GM19035 (cell line): ENCODE data around the gene DLG1.
A peak's percentile ranks its signal among the peaks of the same experiment; 100 is the strongest.
"Not testable (repeated sequence)": the region's sequence is repeated elsewhere in the genome, so short reads cannot be mapped to it uniquely, and the experiment has no call there.

ENCODE experiments used
- ATAC-seq: cut with Tn5 transposase; IDR thresholded peaks from one replicate; pipeline ENCODE4 v1.9.1; 2021; ENCODE audit not compliant: unreplicated experiment

DLG1 gene

DNA sequence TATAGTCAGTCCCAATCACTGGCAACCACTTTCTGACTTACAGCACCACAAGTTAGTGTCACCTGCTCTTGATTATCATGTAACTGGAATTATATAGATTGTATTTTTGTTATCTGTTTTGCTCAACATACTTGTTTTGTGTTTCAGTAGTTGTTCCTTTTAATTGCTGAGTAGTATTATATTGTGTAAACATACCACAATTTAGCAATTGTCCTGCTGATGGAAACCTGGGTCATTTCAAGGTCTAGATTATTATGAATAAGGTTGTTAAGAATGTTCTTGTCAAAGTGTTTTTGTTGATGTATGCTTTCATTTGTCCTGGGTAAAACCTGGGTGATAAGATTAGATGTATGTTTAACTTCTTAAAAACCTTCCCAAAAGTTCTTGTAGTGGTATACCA is 186.7 kb downstream of the DLG1 start:
- ATAC-seq = no peak

DNA sequence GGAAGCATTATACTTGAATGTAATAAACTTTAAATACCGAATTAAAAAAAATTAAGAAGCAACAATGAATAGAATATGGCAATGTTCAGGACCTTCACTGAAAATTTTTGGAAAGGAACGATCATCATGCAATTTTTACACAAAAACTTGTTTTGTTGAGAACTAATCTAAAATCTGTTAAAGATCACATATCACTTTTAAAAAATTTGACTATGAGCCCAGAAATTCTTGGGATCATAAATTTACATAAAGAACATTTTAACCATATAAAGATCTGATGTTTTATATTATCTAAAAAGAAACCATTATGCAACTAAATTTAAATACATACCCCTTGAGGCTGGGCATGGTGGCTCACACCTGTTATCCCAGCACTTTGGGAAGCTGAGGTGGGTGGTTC is 192.6 kb downstream of the DLG1 start:
- no peak for ATAC-seq

DNA sequence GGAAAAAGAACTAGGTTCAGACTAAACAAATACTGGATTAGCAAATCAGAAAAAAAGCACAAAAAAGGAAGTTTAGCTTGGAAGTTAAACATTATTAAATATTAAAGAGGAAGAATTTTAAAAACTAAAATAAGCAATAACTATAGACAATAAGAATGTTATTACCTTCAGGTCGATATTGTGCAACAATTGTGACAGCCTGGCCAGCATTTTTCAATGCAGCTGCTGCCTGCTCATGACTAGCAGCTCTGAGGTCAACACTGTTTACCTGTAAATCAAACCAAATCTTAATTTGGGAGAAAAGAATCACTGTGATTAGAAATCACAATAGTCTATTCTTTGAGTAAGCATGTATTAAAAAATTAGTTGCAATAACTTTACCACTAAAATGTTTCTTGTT is 193.7 kb downstream of the DLG1 start:
- ATAC-seq = no peak

- no peak for ATAC-seq
These were observed 194.6 kb downstream of the DLG1 start for GRCh38 chr3:197103766-197104165.

GRCh38 chr3:197093871-197094270 is 204.5 kb downstream of the DLG1 start:
- ATAC-seq = no peak

DNA sequence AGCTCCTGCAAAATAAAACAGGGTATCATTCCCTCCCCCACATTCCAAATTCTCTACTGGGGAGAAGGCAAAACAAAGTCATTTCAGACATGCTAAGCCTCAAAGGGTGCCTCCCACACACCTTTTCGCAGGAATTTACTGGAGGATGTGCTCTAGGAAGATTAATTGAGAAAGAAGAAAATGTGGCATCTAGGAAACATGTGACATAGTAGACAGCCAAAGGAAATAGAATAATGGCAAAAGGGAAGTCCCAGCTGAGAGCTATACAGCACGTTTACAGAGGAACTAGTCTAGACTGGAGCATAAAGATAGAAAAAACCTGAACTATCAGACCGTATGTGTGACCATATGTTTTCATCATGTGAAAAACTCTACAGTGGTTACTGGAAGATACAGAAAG is 210.0 kb downstream of the DLG1 start:
- no peak for ATAC-seq

- no peak for ATAC-seq
These were observed 213.3 kb downstream of the DLG1 start for GRCh38 chr3:197085137-197085536.

- ATAC-seq = no peak
These were observed 214.9 kb downstream of the DLG1 start for GRCh38 chr3:197083486-197083885.

DNA sequence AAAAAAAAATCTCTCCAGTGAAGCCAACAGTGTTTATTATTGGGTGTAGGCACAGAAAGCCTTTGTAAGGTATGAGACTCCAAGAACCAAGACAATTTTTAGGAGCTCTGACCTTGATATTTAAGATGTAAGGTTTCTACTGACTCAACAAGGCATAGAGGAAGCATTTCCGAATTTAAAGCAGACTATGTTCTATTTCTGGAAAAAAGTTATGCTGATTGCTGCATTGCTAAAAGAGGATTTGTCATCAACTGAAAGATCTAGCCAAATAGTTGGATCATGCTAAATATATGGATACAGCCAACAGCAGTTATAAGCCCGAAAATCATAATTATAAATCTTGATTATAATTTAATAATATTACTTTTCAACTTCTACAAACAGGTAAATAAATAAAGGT is 215.5 kb downstream of the DLG1 start:
- no peak for ATAC-seq

DNA sequence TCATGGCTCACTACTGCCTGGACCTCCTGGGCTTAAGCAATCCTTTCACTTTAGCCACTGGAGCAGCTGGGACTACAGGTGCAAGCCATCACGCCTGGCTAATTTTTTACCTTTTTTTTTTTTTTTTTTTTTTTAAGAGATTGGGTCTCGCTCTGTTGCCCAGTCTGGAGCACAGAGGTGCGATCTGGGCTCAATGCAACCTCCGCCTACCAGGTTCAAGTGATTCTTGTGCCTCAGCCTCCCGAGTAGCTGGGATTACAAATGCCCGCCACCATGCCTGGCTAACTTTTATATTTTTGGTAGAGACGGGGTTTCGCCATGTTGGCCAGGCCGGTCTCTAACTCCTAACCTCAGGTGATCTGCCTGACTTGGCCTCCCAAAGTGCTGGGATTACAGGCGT is 218.1 kb downstream of the DLG1 start:
- ATAC-seq = no peak

DNA sequence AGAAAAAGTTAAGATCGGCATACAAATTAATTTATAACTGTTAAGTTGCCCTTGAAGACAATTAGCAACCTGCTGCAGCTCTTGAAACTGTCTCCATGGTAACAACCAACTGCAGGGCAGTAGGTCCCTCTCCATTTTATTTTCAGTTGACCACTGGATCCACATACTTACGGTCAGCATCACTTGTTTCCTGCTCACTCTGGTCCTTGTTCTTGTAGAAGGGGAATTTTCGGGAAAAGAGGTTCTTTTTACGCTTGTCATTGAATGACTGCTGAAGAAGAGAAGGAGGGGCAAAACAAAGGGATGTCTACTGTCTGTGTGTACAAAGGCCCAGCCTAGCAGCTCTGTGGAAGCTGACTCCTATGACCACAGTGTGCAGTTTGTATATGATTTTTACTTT is 222.0 kb downstream of the DLG1 start:
- no peak for ATAC-seq

DNA sequence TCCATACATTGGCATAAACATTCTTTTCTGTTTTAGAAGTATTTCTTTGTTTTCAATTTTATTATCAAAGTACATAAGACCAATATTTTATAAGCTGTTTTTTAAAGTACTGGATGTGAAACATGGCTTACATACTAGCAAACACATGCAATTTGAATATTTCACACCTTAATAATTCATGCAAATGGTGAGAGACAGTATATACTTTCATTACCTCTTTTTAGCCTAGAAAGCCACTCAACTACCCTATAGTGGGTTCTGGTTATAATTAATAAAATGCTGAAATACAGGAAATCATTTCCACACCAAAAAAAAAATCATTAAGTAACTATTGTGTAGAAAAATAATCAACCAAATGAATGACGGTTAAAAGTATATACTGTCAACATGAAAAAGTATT is 230.3 kb downstream of the DLG1 start:
- no peak for ATAC-seq

- ATAC-seq = no peak
These were observed 233.6 kb downstream of the DLG1 start for GRCh38 chr3:197064771-197065170.

GRCh38 chr3:197062446-197062845 is 236.0 kb downstream of the DLG1 start:
- ATAC-seq = no peak

- ATAC-seq = not testable (repeated sequence)
These were observed 246.8 kb downstream of the DLG1 start for GRCh38 chr3:197051637-197052036.

DNA sequence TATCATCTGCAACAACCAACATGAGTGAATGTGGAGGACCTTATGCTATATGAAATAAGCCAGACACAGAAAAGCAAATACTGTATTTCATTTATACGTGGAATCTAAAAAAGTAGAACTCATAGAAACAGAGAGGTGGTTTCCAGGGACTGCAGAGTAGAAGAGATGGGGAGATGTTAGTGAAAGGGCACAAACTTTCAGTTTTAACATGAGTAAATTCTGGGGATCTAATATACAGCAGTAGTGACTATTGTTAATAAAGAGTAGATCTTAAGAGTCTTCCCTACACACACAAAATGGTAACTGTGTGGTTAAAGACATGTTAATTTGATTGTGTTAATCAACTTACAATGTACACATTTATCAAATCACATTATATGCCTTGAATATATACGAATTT is 247.9 kb downstream of the DLG1 start:
- peak; percentile 54 for ATAC-seq

- ATAC-seq = no peak
These were observed 255.9 kb downstream of the DLG1 start for GRCh38 chr3:197042539-197042938.

- ATAC-seq = no peak
These were observed 256.4 kb downstream of the DLG1 start for GRCh38 chr3:197041875-197042488.

- no peak for ATAC-seq
These were observed 257.8 kb downstream of the DLG1 start for GRCh38 chr3:197040658-197041057.

- ATAC-seq = no peak
These were observed 259.5 kb downstream of the DLG1 start for GRCh38 chr3:197038679-197039462.

DNA sequence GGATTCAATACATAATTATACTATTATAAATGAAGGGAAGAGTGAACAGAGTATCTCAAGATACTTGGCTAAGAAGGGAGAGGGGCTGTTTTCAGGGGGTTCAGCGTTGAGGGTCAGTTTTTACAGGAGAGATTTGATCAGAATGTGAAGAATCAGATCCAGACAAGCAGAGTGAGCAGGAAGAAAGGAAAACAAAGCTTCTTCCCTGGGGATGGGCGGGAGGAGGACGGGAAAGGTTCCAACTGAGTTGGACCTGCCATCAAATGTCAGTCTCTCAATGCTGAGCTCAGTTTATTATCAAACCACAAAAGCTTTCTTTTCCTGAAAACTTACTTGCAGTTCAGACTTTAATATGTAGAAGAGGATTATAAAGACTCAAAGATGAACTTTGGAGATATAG is 262.8 kb downstream of the DLG1 start:
- no peak for ATAC-seq

DNA sequence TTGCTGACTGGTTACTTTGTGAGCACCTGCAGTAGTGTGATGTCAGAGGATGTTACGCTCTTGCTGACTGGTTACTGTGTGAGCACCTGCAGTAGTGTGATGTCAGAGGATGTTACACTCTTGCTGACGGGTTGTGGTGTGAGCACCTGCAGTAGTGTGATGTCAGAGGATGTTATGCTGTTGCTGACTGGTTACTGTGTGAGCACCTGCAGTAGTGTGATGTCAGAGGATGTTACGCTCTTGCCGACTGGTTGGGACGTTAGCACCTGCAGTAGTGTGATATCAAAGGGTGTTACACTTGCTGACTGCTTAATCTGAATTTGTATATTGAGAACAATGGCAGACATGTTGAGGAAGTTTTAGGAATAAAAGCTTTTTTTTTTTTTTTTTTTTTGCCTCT is 263.6 kb downstream of the DLG1 start:
- not testable (repeated sequence) for ATAC-seq

GRCh38 chr3:197033764-197034163 is 264.6 kb downstream of the DLG1 start:
- not testable (repeated sequence) for ATAC-seq
